DMS 273 treated with DMSO at 0.1 percent for 48 hours (cell line): ENCODE results near the gene EIF3B.
"Not testable (repeated sequence)": the region's sequence is repeated elsewhere in the genome, so short reads cannot be mapped to it uniquely, and the experiment has no call there.

Experiments used
- DNase-seq: peaks from one replicate; lab custom pipeline; 2025; lab: John Stamatoyannopoulos, UW

The EIF3B gene

DNA sequence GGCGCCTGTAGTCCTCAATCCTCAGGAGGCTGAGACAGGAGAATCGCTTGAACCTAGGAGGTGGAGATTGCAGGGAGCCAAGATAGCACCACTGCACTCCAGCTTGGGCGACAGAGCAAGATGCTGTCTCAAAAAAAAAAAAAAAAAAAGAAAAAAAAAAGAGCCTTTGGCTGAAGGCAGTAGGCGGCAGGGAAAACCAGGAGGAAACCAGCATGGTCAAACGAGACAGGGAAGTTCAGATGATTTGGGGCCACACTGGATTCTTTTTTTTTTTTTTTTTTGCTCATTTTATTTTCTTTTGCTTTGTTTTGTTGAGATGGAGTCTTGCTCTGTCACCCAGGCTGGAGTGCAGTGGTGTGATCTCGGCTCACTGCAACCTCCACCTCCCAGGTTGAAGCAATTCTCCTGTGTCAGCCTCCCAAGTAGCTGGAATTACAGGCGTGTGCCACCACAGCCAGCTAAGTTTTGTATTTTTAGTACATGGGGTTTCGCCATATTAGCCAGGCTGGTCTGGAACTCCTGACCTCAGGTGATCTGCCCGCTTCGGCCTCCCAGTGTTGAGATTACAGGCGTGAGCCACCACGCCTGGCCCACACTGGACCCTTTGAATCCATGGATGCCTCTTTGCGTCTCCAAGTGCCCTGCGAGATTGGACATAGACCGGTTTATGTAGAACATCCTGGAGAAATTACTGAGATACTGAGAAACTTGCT, 7.1 kb upstream of the EIF3B start:
- DNase-seq = not testable (repeated sequence)

DNA sequence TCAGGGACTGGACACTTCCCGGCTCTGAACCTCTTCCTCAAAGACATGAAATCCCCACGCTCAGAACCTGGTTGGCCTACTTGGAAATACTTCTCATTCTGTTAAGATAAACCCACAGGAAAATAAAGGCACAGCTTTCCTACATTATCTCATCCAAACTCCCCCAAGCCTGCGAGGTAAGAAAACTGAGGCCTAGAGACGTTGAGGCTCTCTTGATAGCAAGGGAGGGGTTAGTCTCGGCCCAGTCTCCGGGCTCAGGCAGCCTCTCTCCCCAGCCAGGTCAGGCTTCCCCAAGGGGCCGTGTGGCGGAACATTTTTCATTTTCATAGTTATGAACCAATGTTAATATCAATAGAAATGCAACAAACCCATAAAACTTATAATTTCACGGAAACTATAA, 4.6 kb upstream of the EIF3B start:
- no peak for DNase-seq

DNA sequence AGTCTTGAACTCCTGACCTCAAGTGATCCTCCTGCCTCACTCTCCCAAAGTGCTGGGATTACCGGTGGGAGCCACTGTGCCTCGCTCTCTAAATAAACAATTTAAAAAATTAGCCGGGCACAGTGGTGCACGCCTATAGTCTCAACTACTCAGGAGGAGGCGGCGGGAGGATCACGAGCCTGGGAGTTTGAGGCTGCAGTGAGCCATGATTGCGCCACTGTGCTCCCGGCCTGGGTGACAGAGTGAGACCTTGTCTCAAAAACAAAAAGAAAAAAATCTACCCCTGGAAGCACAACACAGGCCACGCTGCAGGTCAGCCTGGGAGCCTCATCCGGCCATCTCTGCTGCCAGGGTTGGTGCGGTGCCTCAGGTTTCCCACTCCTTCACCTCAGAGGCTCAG, 3.8 kb upstream of the EIF3B start:
- no peak for DNase-seq

DNA sequence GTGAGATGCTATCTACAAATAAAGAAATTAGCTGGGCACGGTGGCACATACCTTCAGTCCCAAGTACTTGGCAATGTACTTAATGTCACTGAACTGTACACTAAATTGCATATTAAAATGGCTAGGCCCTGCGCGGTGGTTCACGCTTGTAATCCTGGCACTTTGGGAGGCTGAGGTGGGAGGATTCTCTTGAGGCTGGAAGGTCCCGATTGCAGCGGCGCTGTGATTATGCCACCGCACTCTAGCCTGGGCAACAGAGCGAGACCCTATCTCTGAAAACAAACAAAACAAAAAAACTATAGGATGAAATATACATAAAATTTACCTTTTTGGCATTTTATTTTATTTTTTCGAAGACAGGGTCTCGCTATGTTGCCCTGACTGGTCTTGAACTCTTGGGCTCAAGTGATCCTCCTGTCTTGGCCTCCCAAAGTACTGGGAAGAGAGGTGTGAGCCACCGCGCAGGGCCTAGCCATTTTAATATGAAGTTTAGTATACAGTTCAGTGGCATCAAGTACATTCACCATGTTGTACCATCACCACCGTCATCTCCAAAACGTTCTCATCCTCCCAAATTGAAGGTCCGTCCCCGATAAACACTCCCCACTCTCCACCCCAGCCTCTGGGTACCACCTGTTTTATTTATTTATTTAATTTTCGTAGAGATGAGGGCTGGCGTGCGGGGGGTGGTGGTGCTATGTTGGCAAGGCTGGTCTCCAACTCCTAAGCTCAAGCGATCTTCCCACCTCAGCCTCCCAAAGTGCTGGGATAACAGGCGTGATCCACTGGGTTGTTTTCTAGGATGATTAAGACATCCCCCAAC, 1.3 kb upstream of the EIF3B start:
- DNase-seq = no peak

DNA sequence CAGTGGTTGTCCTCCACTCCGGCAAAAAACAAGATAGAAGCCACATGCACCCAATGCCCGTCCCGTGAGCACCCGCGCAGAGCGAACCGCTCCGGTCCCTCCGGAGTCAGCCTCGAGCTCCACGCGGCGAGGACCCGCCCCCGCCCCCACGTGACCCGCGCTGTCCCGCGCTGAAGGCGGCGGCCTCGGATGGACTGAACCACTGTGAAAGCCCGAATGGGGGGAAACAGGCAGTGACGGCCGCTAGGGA, 766 bp upstream of the EIF3B start:
- no peak for DNase-seq

DNA sequence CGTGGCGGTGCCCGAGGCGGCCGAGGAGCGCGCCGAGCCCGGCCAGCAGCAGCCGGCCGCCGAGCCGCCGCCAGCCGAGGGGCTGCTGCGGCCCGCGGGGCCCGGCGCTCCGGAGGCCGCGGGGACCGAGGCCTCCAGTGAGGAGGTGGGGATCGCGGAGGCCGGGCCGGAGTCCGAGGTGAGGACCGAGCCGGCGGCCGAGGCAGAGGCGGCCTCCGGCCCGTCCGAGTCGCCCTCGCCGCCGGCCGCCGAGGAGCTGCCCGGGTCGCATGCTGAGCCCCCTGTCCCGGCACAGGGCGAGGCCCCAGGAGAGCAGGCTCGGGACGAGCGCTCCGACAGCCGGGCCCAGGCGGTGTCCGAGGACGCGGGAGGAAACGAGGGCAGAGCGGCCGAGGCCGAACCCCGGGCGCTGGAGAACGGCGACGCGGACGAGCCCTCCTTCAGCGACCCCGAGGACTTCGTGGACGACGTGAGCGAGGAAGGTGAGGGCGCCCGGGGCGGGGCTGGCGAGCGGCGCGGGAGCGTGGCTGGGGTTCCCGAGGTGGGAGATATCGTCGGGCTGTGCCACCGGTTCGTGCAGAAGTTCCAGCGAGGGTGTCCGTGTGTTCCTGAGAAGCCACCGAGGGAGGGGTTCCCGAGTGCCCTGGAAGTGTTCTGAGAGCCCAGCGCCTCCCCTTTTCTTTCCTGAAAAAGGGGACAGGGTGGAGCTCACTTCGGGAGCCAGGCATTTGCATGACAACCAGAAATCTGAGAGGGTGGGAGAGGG, 495 bp downstream of the EIF3B start:
- no peak for DNase-seq

DNA sequence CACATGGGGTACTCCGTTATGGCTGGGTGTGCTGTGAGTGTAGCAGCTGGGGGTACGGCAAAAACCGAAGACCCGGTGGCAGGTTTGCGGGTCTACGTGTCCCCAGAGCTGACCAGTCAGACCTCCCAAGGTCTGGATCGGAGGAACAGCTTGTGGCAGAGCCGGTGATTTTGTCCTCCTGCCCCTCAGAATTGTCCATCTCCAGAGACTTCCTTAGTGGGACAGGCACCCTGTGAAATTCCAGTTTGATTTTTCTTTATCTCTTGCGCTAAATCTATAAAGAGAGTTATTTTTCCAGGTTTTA, 1.0 kb downstream of the EIF3B start:
- no peak for DNase-seq

DNA sequence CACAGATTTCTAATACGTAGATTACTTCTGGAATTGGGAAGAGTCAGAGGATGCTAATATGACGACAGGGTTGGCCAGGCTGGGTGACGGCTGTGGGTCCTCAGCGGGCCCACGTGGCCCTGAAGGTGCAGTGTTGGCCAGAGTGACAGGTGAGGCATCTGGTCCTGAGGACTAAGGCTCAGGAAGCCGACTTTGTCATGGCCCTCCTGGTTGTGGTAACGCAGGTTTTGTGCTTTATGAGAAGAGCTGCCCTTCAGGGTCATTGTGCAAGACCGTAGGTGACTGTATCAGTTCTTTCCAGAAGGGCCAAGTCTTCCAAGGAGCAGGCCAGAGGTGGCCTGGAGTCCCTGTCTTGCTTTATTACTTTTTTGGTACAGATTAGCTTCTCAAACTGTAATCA, 2.5 kb downstream of the EIF3B start:
- DNase-seq = no peak

DNA sequence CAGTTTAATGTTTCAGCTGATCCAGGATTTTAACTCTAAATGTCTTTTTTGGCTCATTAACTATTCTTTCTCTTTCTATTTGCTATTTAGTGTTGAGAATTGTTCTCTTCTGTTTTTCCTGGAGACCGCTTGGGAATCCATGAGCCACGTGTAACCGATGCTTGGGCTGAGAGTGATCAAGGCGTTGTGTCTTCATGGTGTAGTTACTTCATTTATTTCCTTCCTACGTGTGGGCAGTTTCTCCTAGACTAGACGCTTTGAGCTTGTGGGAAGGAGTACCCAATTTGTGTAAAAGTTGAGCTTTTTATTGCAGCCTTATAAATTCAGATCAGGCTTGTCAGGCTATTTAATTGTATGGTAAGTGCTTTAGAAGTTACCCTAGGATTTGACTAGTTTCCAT, 2.9 kb downstream of the EIF3B start:
- DNase-seq = no peak

DNA sequence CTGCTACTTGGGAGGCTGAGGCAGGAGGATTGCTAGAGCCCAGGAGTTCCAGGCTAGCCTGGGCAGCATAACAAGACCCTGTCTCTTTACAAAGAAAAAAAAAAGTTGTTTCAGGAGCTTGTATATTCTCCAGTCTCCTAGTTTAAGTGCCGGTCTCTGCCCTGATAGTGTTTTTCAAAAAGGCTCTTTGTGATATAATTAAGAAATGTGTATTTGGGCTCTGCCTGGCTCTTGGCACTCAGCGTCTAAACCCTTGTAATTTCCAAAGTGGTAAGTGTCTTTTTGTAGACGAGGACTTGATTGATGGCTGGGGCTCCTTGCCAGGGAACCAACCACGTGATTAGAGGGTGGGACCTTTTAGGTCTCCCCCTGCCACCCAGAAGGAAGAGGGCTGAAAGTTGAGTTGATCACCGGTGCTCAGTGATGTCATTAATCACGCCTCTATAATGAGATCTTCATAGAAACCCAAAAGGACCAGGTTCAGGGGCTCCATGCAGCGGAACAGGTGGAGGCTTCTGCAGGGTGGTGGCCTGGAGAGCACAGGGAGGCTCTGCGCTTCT, 4.4 kb downstream of the EIF3B start:
- no peak for DNase-seq

DNA sequence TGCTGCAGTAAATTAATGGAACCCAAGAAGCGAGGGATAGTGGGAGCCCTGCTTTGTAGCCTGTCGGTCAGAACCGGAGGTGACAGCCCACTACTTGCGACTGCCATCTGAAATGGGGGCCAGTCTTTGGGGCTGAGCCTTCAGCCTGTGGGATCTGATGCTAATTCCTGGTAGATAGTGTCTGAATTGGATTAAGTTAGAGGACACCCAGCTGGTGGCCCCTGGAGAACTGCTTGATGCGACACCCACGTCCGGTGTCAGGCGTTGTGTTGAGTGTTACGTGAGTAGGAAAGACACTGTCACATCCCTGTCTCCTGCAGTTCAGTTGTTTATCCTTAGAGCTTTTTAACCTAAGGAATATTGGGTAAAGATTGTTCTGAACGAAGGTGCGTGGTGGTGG, 5.0 kb downstream of the EIF3B start:
- DNase-seq = no peak

DNA sequence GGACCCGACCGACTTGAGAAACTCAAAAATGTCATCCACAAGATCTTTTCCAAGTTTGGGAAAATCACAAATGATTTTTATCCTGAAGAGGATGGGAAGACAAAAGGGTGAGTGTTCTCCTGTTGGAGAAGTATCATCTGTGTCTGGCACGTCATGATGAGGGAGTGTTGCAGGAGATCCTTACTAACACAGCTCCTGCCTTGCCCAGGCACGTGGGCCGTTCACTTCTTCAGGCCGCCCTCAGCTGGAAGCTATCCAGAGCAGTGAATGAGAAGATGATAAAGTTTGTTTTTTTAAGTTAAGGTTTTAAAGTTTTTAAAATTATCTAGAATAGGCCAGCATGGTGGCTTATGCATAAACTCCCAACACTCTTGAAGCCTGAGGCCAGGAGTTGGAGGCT, 6.2 kb downstream of the EIF3B start:
- DNase-seq = no peak

DNA sequence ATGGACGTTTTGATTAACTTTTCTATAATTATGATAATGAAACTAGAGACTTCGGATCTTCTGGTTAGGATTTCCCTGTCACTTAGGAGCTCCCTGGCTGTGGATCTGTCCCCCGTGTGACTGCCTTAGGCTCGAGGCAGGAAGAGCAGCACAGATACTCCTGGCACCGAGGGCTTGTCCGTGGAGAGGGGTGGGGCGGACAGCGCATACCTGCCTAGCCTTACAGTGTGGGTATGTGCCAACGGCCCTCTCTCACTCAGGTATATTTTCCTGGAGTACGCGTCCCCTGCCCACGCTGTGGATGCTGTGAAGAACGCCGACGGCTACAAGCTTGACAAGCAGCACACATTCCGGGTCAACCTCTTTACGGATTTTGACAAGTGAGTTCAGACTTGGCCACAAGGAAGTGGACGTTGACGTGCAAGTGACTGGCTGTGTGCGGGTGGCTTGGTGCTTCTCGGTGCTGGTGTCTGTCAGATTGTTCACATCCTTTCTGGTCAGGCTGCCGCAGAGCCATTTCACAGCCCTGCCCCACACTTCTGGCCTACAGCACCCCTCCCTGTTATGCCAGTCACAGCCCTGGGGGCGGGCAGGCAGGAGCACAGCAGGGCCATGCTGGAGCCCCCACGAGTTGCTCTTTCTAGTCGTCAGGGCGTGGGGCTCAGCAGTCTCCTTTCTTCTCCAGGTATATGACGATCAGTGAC, 7.9 kb downstream of the EIF3B start:
- DNase-seq = no peak

DNA sequence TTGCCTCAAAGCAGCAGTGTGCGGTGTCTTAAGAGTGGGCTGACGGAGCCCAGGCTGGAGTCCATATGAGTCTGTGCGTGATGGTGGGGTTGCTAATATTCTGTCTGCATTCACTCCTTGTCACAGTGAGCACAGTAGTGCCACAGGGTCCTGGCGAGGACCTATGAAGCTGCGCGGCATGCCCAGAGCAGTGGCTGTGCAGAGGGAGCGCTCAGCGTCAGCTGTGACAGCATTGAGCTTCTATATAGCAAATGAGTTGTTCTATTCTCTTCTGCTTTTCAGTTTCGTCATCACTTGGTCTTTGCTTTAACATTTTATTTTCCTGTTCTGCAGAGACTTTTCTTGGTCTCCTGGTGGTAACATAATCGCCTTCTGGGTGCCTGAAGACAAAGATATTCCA, 14.5 kb downstream of the EIF3B start:
- DNase-seq = no peak

DNA sequence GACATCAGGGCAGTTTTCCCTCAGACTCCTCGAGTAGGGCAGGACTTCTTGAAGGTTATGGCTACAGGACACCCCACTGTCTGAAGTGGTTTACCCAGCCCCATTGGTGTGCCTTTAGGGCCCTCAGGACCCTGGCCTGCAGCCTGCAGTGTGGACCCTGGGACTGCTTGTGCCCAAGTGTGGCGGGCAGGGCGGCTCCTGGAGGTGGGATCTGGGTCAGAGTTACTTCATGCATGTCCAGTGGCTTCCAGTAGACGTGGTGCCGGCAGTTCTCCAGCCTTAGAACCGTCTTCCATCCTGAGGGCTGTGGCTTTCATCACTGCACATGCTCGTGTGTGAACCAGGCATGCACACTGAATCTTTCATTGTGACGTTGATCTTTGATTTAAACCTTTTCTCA, 16.7 kb downstream of the EIF3B start:
- no peak for DNase-seq

DNA sequence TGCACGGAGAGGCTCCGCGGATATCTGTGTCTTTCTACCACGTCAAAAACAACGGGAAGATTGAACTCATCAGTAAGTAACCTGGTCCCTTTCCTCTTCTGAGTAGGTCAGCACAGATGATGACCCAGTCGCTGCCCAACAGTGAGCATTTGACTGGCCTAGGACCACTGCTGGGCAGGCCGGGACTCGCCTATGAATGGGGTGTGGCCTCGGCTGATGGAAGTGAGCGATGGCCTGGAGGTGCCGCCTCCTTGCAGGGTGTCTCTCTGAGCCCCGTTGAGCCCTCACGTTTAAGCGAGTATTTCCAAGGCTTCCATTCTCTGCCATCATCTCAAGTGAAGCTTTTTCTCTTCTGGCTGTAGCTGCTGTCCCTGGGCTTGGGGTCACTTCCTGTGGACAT, 18.1 kb downstream of the EIF3B start:
- DNase-seq = no peak

DNA sequence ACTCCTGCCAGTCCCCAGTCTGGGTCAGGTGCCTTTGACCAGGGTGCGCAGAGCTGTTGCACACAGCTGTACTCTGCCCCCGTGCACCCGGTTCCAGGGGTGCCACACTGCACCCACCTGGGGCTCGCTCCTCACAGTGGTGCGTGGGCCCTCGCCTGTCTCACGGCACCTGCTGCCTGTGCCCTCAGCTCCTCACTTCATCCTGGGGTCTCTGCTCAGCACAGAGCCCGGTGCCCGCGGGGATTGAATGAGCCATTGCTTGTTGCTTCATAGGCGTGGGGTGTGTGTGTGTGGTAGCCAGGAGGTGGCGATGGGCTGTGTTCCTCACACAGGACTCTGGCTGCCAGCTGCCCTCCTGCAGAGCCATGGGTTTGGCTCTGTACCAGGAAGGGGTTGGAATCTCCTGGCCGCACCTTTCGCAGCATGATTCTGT, 18.5 kb downstream of the EIF3B start:
- no peak for DNase-seq

DNA sequence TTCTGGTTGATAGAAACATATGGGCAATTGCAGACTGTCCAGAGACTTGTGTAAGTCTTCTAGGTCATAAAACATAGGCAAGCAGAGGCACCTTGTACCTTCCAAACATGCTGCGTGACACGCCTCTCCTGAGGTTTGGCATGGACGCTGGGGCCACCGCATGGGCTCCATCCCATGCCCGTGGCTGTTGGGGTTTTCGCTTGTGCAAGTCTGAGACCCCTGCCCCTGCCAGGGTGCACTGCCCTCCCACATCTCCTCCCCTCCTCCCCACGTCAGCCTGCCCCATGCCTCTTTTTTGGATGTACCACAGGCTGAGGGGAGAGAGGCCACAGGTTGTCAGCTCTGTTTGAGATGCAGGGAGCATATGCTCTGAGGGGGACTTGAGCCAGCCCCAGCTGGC, 19.0 kb downstream of the EIF3B start:
- DNase-seq = no peak

DNA sequence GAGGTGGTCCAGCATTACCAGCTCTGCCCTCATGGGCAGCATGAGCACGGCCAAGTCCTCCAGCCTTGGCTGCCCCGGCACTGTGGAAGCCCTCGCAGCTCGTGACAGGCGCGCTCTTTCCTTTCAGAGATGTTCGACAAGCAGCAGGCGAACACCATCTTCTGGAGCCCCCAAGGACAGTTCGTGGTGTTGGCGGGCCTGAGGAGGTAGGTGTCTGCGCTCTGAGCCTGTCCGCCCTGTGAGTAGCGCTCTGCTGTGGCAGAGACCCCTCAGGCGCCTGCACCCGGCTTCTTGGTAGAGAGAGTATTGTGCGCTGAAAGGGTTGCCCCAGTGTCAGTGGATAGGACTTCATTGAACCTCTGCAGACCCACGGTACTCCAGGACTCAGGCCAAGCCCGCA, 19.8 kb downstream of the EIF3B start:
- no peak for DNase-seq

DNA sequence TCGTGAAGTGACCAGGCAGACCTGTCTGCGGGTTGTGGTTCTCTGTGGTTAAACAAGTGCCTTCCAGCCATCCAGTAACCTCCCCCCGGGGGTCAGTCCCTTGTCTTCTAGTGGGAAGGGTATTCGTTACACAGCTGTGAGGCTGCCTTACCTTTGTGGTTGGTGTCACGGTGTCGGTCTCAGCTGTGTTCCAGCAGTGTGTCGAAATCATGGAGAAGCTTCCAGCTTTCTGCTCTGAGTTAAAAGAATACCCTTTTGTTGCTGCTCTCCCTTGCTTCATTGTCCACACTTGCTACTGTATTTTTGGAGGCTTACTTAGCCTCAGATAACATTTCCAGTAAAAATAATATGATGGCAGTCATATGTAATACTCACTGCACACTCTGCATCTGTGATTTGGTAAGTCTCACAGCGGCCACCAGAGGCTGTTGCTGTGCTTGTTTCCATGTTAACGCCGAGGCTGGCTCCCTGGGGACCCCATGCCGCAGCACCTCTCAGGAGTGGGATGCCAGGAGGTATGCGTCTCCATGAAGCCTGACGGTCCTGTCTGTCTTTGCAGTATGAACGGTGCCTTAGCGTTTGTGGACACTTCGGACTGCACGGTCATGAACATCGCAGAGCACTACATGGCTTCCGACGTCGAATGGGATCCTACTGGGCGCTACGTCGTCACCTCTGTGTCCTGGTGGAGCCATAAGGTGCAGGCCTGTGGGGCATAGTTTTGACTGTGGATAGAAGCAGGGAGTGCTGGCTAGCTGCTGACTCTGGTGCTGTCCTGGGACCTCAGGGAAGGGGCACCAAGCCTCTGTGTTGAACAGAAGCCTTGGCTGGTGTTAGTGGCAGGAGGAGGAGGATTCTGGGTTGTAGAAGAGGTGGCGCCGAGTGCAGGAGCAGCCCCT, 20.5 kb downstream of the EIF3B start:
- no peak for DNase-seq

DNA sequence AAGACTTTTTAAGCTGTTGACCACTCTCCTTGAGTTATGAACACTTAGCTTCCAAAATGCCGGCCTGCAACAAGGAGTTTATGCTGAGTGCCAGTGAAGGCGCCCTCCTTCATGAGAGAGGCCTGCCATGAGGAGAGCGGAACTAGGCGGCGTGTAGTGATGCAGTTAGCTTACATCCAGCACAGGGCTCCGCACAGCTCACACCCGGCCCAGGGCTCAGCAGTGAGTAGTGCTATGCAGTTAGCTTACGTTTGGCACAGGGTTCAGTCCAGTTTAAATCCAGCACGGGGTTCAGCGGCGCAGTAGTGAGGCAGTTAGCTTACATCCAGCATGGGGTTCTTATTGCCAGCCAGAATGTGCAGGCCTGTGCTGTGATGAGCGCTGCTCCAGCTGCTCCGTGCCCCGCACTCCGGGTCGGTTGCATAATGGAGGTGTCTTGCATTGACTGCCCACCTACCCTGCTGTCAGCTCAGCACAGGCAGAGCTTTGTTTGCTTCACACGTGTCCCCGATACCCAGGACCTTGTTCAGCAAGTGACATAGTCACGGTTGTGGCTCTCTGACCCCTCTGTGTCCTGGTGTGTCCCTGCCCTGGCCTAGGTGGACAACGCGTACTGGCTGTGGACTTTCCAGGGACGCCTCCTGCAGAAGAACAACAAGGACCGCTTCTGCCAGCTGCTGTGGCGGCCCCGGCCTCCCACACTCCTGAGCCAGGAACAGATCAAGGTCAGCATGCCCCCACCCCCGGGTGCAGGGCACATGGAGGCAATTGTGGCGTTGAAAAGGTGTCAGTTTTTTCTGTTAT, 21.9 kb downstream of the EIF3B start:
- no peak for DNase-seq
